Measurements from ENCODE around the gene SERGEF.

SERGEF gene

GRCh38 chr11:17788084-17788483, 224.8 kb downstream of the SERGEF start:
- no peaks in the 10 kb centered on the region for H3K9me3 Mint-ChIP-seq
- no peak for DNase-seq
- no peak overlapping the region for H3K27ac Mint-ChIP-seq
- H3K36me3 Mint-ChIP-seq, result no peaks in the 10 kb centered on the region
- H3K4me3 Mint-ChIP-seq, result no peak overlapping the region
- H3K27me3 Mint-ChIP-seq, result no peaks in the 10 kb centered on the region
- H3K4me1 Mint-ChIP-seq, result no peaks in the 10 kb centered on the region
- CTCF ChIA-PET, result no interaction called here

- no peaks in the 10 kb centered on the region for H3K4me1 Mint-ChIP-seq
- no peak overlapping the region for H3K4me3 Mint-ChIP-seq
- H3K27ac Mint-ChIP-seq, result no peak overlapping the region
- DNase-seq, result no peak
- H3K27me3 Mint-ChIP-seq, result no peaks in the 10 kb centered on the region
- CTCF ChIA-PET, result interaction anchor here (0.6 kb wide), 1 partner anchor 53 kb away, joined by 3 read pairs; no protein-coding TSS in a partner anchor
- no peaks in the 10 kb centered on the region for H3K9me3 Mint-ChIP-seq
- H3K36me3 Mint-ChIP-seq, result no peaks in the 10 kb centered on the region
These were observed 225.9 kb downstream of the SERGEF start for GRCh38 chr11:17786824-17787525.

GRCh38 chr11:17783878-17784277, 229.0 kb downstream of the SERGEF start:
- Mint-ChIP-seq H3K4me3 (no peak overlapping the region), H3K36me3 (no peaks in the 10 kb centered on the region), H3K9me3 (no peaks in the 10 kb centered on the region), H3K27me3 (no peaks in the 10 kb centered on the region), H3K4me1 (no peaks in the 10 kb centered on the region), H3K27ac (no peak overlapping the region)
- no peak for DNase-seq
- CTCF ChIA-PET, result no interaction called here

GRCh38 chr11:17782603-17783337, 230.1 kb downstream of the SERGEF start:
- CTCF ChIA-PET, result no interaction called here

GRCh38 chr11:17782145-17782544, 230.7 kb downstream of the SERGEF start:
- Mint-ChIP-seq H3K4me1 (no peaks in the 10 kb centered on the region), H3K27me3 (no peaks in the 10 kb centered on the region), H3K9me3 (no peaks in the 10 kb centered on the region), H3K27ac (no peak overlapping the region), H3K4me3 (no peak overlapping the region), H3K36me3 (no peaks in the 10 kb centered on the region)
- CTCF ChIA-PET, result no interaction called here
- DNase-seq, result no peak

More at GRCh38 chr11:17782603-17783337, 230.1 kb downstream of the SERGEF start:
- Mint-ChIP-seq H3K27me3 (no peaks in the 10 kb centered on the region), H3K36me3 (no peaks in the 10 kb centered on the region), H3K4me1 (no peaks in the 10 kb centered on the region), H3K27ac (no peak overlapping the region), H3K4me3 (no peak overlapping the region), H3K9me3 (no peaks in the 10 kb centered on the region)
- no peak for DNase-seq

- Mint-ChIP-seq H3K4me1 (no peaks in the 10 kb centered on the region), H3K9me3 (no peaks in the 10 kb centered on the region), H3K36me3 (no peaks in the 10 kb centered on the region), H3K4me3 (no peak overlapping the region), H3K27ac (no peak overlapping the region), H3K27me3 (no peaks in the 10 kb centered on the region)
- CTCF ChIA-PET, result no interaction called here
- no peak for DNase-seq
These were observed 231.2 kb downstream of the SERGEF start for GRCh38 chr11:17781626-17782025.

GRCh38 chr11:17781221-17781620, 231.6 kb downstream of the SERGEF start:
- Mint-ChIP-seq H3K27me3 (no peaks in the 10 kb centered on the region), H3K4me3 (no peak overlapping the region), H3K27ac (no peak overlapping the region), H3K36me3 (no peaks in the 10 kb centered on the region), H3K9me3 (no peaks in the 10 kb centered on the region), H3K4me1 (no peaks in the 10 kb centered on the region)
- no peak for DNase-seq
- CTCF ChIA-PET, result no interaction called here

GRCh38 chr11:17780668-17781067, 232.2 kb downstream of the SERGEF start:
- DNase-seq, result no peak
- H3K9me3 Mint-ChIP-seq, result no peaks in the 10 kb centered on the region
- no peaks in the 10 kb centered on the region for H3K36me3 Mint-ChIP-seq
- H3K27me3 Mint-ChIP-seq, result no peaks in the 10 kb centered on the region
- no peak overlapping the region for H3K27ac Mint-ChIP-seq
- H3K4me3 Mint-ChIP-seq, result no peak overlapping the region
- CTCF ChIA-PET, result no interaction called here
- H3K4me1 Mint-ChIP-seq, result no peaks in the 10 kb centered on the region

- CTCF ChIA-PET, result no interaction called here
- Mint-ChIP-seq H3K36me3 (no peaks in the 10 kb centered on the region), H3K4me1 (no peaks in the 10 kb centered on the region), H3K4me3 (no peak overlapping the region), H3K27me3 (no peaks in the 10 kb centered on the region), H3K9me3 (no peaks in the 10 kb centered on the region), H3K27ac (no peak overlapping the region)
- no peak for DNase-seq
These were observed 232.8 kb downstream of the SERGEF start for GRCh38 chr11:17779861-17780594.

- CTCF ChIA-PET, result no interaction called here
- H3K4me1 Mint-ChIP-seq, result no peaks in the 10 kb centered on the region
These were observed 233.6 kb downstream of the SERGEF start for GRCh38 chr11:17778956-17779860.

GRCh38 chr11:17778352-17778751, 234.5 kb downstream of the SERGEF start:
- CTCF ChIA-PET, result no interaction called here
- H3K27me3 Mint-ChIP-seq, result no peaks in the 10 kb centered on the region
- no peak for DNase-seq
- H3K4me1 Mint-ChIP-seq, result no peaks in the 10 kb centered on the region
- no peaks in the 10 kb centered on the region for H3K9me3 Mint-ChIP-seq
- no peaks in the 10 kb centered on the region for H3K36me3 Mint-ChIP-seq
- no peak overlapping the region for H3K4me3 Mint-ChIP-seq
- no peak overlapping the region for H3K27ac Mint-ChIP-seq

More at GRCh38 chr11:17778956-17779860, 233.6 kb downstream of the SERGEF start:
- DNase-seq, result no peak
- Mint-ChIP-seq H3K27me3 (no peaks in the 10 kb centered on the region), H3K9me3 (no peaks in the 10 kb centered on the region), H3K36me3 (no peaks in the 10 kb centered on the region), H3K27ac (no peak overlapping the region), H3K4me3 (no peak overlapping the region)

- Mint-ChIP-seq H3K27ac (no peak overlapping the region), H3K4me3 (no peak overlapping the region), H3K9me3 (no peaks in the 10 kb centered on the region), H3K27me3 (no peaks in the 10 kb centered on the region), H3K4me1 (no peaks in the 10 kb centered on the region), H3K36me3 (no peaks in the 10 kb centered on the region)
- no peak for DNase-seq
- CTCF ChIA-PET, result no interaction called here
These were observed 235.1 kb downstream of the SERGEF start for GRCh38 chr11:17777738-17778091.

- Mint-ChIP-seq H3K4me3 (no peak overlapping the region), H3K27ac (no peak overlapping the region), H3K27me3 (no peaks in the 10 kb centered on the region), H3K36me3 (no peaks in the 10 kb centered on the region), H3K9me3 (no peaks in the 10 kb centered on the region), H3K4me1 (no peaks in the 10 kb centered on the region)
- no peak for DNase-seq
- CTCF ChIA-PET, result no interaction called here
These were observed 235.6 kb downstream of the SERGEF start for GRCh38 chr11:17777086-17777737.

All from activated naive CD4-positive, alpha-beta T cell treated with anti-CD3 and anti-CD28 coated beads, Interleukin-2, amount 10 ng/mL, durations not matched to agents 7 days and 5 days (primary cell).